ENCODE results near the gene LDAH. TPM values are rescaled to one million over a fixed set of nuclear protein-coding genes. Genes with fewer than 3 reads are reported as not detected.

The LDAH gene
- polyA plus RNA-seq, 1 donor from 2014 or later: 15.4 TPM

DNA sequence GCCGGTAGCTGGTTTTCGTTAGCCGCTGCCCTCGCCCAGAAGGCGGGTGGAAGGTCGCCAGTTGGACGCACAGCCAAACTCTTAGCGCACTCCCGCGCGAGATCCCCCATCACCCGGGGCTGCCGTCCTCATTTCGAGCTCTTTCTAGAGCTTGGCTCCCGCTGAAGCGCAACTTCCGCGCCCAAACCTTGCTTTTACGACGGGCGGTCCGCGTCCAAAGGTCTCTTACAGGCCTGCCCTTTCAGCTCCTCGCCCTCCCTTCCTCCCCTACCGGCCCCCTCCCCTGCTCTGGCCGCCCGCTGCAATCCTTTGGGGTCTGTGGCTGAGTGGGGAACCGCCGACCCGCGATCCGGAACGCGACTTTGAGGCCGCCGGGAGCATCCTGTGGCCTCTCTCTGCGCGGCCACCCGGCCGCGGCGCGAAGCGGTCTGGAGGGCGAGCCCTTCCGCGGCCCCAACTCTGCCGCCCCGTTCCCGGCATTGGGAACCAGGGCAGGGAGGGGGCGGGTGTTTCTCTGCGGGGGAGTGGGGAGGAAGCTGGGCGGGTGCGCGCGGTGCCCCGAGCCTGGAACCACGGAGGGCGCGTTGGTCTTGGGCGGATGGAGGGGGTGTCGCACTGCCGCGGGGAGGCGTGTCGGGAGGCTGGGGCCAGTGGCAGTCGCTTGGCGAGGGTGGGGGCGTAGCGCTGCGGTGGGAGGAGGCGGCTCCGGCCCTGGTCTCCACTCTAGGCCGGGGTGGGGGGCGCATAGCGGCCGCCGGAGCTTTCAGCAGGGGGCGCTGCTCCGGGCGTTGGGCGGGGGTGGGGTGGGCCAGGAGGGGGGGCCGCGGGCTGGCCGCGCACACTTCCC is 156.4 kb downstream of the LDAH start, which contains the start of gene GDF7:
TSS of gene GDF7 (plus strand) at position 841 of the 847 bp plus-strand sequence. CDS start 96 bp downstream, outside the sequence.
- Mint-ChIP-seq H3K4me3 (peak within 1 kb of the TSS; percentile 85 to 99 (median 92)), H3K27me3 (peaks cover 38% of the 10 kb centered on the region), H3K27ac (peak within 1 kb of the TSS; percentile 73 to 93 (median 93)), H3K9me3 (no peaks in the 10 kb centered on the region), H3K4me1 (peaks cover 20 to 31% (median 25%) of the 10 kb centered on the region in 3 donors), H3K36me3 (no peaks in the 10 kb centered on the region)

DNA sequence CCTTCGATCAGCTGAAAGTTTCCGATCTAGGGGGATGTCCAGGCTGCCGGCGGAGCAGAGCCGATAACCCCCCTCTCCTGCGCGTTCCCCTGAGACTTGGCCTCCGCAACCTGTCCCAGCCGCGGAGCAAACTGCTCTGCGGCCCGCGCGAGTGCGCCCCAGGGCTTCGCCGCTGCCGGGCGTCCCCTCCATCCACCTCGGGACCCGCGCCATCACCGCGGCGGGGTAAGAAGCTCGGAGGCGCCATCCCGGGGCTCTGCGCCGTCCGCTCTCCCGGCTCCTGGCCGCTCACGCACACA is 156.9 kb downstream of the LDAH start:
- Mint-ChIP-seq H3K9me3 (no peaks in the 10 kb centered on the region), H3K27ac (peak overlapping the region; percentile 73 to 93 (median 93)), H3K4me1 (peaks cover 20 to 26% (median 25%) of the 10 kb centered on the region in 3 donors), H3K4me3 (peak overlapping the region; percentile 85 to 99 (median 92)), H3K27me3 (peaks cover 33% of the 10 kb centered on the region), H3K36me3 (no peaks in the 10 kb centered on the region)

DNA sequence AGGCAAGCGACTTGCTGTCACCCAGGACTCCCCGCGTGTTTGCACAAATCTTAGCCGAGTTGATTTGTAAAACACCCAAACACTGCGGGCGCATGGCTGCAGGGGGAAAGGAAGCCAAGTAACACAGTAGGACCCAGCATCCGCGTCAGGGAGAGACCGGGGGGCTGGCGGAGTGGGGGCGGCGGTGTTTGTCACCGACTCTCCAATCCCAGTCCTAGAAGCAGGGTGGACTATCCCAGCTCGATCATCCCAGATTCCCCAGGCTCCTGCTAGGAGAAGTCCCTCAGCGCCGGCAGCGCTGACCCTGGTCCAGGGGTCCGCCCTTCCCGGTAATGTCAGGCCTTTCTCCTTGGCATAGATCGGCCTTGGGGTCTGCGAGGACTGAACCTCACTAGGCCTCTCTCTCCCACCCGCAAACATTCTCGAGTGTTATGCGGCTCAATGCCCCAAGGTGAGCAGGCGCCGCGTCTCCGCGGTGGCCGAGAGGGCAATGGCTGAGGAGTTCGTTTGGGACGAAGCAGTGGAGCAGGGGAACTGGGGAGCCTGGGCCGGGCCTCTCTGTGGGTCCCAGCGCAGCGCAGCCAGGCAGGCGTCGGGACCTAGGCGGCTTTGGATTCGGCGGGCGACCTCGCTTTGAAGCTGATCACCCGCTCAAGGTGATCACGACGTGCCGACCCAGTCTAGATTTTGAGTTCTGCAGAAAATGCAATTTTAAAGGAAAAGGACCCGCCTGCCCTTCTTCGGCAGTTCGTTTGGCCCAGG is 157.5 kb downstream of the LDAH start:
- Mint-ChIP-seq H3K27ac (peak overlapping the region; percentile 50 to 73 (median 63)), H3K4me3 (peak overlapping the region; percentile 85 to 99 (median 92)), H3K4me1 (peaks cover 20 to 26% (median 25%) of the 10 kb centered on the region in 3 donors), H3K27me3 (peaks cover 37% of the 10 kb centered on the region), H3K36me3 (no peaks in the 10 kb centered on the region), H3K9me3 (no peaks in the 10 kb centered on the region)

DNA sequence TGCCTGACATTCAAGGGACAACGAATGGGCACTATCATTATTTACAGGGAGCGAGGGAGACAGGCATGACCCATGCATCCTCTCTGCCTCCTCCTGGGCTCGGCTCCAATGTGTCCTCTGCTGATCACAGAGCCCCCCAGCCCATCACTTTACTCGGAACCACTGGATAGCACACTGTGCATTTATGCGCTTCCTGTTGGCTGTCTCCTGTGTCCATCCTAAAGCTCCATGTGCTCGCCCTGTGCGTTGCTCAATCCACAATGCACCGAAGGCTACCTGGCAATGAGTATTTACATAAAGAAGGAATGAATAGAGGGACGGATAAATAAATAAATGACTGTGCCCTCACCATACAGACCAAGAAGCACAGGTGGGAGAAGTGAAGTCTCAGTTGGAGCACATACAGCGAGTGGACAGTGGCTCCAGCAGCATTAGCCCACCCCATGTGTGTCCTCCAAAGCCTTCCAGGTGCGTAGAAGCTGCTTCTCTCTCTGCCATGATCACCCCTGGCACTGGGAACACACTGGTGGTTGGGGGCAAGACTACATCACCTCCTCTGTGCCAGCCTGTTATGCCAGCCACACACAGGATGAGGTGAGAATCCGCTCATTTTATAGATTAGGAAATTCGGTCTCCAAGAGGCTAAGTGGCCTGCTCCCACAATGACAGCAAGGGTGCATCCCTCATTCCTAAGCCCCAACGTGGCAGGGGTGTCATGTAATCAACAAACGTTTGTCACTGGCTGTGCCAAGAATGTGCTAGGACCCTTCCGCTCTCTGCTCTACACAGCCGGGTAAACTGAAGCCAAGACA is 158.3 kb downstream of the LDAH start:
- Mint-ChIP-seq H3K9me3 (no peaks in the 10 kb centered on the region), H3K36me3 (no peaks in the 10 kb centered on the region), H3K4me1 (peaks cover 20 to 23% (median 22%) of the 10 kb centered on the region in 3 donors), H3K27ac (peak overlapping the region in 1 of 3 donors; percentile 73), H3K4me3 (peak overlapping the region; percentile 20 to 99 (median 87)), H3K27me3 (peaks cover 34% of the 10 kb centered on the region)

DNA sequence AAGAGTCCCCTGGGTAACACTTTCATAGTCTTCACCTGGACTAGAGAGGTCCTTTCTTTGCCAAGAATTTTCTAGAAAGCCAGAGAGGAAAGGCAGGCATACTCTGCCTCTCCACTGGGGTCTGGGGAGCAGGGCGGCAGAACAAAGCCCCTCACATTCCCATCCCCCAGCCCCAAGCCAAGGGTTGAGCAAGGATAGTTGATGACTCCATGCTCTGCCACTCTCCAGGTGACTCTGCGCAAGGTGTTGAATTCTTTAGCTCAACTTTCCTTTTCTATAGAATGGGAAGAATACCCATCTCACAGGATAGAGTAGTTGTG is 158.9 kb downstream of the LDAH start:
- Mint-ChIP-seq H3K4me1 (peaks cover 16 to 22% (median 22%) of the 10 kb centered on the region in 3 donors), H3K9me3 (no peaks in the 10 kb centered on the region), H3K36me3 (no peaks in the 10 kb centered on the region), H3K4me3 (peak overlapping the region in 2 of 4 donors; percentile 44 to 85), H3K27me3 (peaks cover 33% of the 10 kb centered on the region), H3K27ac (peak overlapping the region in 2 of 3 donors; percentile 73 to 76)

DNA sequence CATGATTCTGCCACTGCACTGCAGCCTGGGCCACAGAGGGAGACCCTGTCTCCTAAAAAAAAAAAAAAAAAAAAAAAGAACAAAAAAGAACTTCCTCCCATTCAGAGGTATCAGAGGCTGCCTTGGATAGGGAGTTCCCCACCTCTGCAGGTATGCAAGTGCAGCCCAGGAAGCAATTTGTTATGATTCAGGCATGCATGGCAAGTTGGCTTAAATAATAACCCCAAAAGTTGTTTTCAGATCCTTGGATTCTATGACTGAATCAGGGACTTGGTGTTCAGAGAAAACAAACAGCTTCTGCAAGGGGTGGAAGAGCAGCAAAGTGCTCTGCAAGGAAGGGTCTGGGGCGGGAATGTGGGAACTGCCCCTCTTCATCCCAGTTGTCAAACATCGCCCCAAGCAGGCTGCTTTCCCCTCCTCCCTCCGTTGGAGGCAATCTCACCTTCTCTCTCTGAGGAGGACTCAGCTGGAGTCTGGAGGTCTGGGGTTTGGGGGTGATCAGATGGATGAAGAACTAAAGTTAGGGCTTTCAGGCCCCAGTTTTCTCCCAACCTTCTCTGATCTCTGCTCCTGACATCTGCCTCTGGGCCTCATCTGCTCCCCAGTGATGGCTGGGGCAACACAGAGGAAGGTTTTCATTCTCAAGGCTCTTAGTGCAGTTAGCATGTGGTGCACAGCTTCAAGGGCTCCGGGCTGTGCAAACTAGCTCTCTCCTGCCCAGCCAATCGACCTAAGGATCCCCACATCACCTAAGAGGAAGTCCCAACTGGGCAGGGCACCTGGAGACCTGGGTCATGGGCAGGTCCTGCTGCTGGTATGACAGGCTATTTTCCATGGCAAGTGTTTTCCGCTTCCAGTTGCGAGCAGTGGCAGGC is 159.5 kb downstream of the LDAH start:
- Mint-ChIP-seq H3K9me3 (no peaks in the 10 kb centered on the region), H3K4me1 (peaks cover 16 to 22% (median 22%) of the 10 kb centered on the region in 3 donors), H3K27me3 (peaks cover 32% of the 10 kb centered on the region), H3K36me3 (no peaks in the 10 kb centered on the region), H3K4me3 (peak overlapping the region in 3 of 4 donors; percentile 37 to 85 (median 44)), H3K27ac (peak overlapping the region in 2 of 3 donors; percentile 73 to 76)

DNA sequence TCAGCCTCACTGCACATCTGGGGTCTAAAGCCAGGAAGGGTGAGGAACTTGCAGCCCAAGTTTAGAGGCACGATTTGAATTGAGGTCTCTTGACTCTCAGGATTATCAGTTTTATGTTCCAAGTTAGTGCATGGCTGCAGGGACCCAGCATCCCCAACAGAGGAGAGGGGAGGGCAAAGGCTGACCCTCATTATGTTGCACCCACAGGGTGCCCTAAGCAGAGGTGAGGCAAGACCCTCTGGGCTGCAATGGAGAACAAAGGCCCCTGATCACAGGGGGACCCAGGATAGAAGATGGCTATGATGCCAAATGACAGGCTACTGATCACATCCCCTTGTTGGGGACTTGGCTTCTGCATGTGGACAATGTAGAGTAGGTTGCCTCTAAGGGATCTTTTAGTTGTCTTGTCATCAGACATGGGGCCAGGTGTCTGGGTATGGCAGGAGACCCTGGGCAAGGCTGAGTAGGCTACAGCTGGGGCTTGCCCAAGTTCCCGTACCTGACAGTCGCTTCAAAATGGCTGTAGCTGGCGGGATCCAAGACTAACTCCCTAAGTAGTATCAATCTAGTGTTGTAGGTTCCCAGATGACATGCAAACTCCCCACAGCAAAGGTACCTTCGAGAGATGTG is 160.5 kb downstream of the LDAH start:
- Mint-ChIP-seq H3K36me3 (no peaks in the 10 kb centered on the region), H3K4me3 (no peak overlapping the region), H3K27ac (peak overlapping the region in 2 of 3 donors; percentile 12 to 41), H3K4me1 (peaks cover 12 to 16% (median 15%) of the 10 kb centered on the region in 3 donors), H3K27me3 (peaks cover 27% of the 10 kb centered on the region), H3K9me3 (no peaks in the 10 kb centered on the region)

DNA sequence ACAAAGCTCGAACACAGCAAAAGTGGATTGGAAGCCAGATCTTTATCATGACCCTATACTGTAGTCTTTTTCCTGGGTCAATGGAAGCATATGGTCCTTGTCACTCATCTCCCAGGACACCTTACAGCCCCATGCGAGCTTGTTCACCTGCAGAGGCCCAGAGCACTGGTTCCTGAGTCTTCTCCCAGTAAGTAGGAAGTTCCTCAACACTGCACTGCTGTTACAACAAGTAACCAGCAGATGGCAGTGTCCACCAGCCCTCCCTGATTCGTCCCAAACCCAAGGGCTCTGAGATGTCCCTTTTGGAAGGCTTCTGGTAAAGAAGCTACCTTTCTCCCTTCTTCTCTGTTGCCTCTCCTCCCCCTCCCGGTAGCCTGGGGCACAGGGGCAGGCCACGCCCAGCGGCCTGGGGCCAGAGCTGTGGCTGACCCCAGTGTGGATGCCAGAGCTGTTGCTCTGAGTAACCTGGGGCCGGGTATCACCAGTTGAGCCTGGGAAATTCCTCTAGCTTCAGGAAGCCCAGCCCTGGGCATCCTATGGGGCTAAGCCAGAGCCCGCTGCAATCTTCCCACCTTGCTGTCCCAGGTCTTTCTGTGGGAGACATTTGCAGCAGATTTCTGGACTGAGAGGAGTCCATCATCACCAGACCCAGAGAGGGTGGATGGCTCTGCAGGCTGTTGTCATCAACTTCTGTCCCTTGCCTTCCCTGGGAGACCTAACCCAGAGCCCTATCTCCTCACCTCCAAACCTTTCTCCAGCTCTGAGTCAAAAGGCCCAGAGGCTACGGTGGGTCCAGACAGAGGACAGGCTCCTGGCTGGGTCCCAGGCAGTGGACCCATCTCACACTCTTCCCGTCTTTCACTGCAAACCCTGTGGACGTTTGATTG is 161.2 kb downstream of the LDAH start:
- peaks cover 12 to 16% (median 15%) of the 10 kb centered on the region in 3 donors for H3K4me1 Mint-ChIP-seq
- H3K27me3 Mint-ChIP-seq: peaks cover 30% of the 10 kb centered on the region

DNA sequence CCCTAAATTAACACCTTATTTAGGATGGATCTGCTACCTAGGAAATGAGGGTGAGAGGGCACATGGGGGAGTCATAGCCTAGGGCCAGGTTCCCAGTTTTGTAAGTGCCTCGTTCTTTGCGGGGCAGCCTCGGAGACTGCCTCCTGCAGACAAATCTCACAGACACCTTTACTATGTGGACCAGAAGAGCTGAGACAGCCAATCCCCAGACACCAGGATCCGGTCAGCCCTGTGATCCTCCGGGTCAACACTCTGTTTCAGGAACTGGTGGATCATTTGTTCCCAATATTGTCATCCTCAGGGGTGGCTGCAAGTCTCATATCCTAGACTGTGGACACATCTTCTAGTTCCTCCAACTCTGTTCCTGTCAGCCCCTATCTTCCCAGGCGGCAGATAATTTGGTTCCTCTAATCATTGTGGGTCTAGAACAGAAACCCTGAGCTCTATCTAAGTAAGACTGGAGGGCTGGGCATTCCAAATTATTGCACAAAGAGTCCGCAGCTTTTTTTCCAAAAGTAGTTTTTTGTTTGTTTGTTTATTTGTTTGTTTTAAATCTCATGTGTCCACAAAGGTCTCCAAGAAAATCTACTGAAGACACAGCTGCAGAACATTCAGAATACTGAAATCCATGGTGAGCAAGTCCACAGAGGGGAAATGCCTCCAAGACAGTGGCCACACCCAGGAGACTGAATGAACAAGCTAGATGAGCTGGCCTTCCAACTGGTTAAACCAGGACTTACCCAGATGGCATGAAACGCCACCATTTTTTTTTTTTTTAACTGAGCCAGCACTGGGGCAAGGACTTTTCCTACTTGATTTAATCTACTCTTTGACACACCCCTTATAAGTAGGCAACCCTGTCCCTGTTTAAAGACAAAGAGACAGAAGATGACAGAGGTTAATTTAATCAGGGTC is 162.1 kb downstream of the LDAH start:
- no peak overlapping the region for H3K4me3 Mint-ChIP-seq
- H3K27me3 Mint-ChIP-seq: peaks cover 25% of the 10 kb centered on the region
- H3K4me1 Mint-ChIP-seq: peaks cover 12 to 17% (median 14%) of the 10 kb centered on the region in 3 donors
- H3K9me3 Mint-ChIP-seq: no peaks in the 10 kb centered on the region
- H3K36me3 Mint-ChIP-seq: no peaks in the 10 kb centered on the region
- peak overlapping the region in 1 of 3 donors; percentile 12 for H3K27ac Mint-ChIP-seq

More for the DNA sequence above, 161.2 kb downstream of the LDAH start:
- peak overlapping the region in 1 of 4 donors; percentile 66 for H3K4me3 Mint-ChIP-seq
- peak overlapping the region in 1 of 3 donors; percentile 12 for H3K27ac Mint-ChIP-seq
- H3K36me3 Mint-ChIP-seq: no peaks in the 10 kb centered on the region
- H3K9me3 Mint-ChIP-seq: no peaks in the 10 kb centered on the region

DNA sequence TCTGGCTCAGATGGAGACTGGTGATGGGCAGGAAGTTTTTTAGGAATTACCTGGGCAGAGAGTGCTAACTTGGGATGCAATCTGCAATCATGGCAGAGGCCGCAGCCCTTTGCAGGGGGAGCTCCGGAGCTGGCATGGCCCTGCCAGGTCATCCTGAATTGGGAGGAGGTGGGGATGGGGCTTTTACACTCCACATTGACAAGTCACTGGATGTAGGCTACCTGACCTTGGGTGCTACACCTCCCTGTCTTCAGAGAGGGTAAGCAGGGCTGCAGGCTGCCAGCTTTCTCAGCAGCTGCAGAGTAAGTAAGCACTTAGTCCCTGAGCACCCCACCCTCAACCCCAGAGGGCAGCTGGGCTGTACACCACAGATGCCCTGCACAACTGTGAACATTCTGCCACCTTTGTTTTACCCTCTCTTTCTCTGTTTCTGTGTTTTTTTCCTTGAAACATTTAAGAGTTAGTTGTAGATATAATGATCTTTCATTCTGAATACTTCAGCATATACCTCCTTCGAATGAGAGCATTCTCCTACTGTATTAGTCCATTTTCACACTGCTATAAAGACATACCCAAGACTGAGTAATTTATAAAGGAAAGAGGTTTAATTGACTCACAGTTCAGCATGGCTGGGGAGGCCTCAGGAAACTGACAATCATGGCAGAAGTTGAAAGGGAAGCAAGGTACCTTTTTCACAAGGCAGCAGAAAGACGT is 165.2 kb downstream of the LDAH start:
- Mint-ChIP-seq H3K36me3 (no peaks in the 10 kb centered on the region), H3K4me1 (peaks cover 0 to 5% (median 0%) of the 10 kb centered on the region in 3 donors), H3K9me3 (no peaks in the 10 kb centered on the region), H3K27ac (peak overlapping the region in 1 of 3 donors; percentile 52), H3K4me3 (peak overlapping the region in 1 of 4 donors; percentile 64), H3K27me3 (peaks cover 22% of the 10 kb centered on the region)

DNA sequence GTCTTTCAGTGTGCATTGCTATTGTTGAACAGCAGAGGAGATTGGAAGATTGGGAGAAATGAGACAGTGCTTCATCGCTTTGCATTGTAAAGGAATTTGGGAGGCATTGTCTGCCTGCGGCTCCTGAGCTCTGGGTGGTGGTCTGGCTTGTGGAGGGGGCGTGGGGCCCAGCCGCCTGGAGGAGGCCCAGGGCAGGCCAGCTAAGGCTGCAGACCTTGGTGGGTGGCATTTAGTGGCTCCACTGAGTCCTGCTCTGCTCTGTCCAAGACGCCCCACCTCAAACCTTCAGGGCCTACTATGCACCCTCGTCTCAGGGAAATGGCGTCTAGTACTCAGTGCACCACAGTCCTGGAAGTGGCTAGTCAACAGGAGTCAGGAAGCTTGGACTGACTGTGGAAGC is 166.3 kb downstream of the LDAH start:
- Mint-ChIP-seq H3K9me3 (no peaks in the 10 kb centered on the region), H3K36me3 (no peaks in the 10 kb centered on the region), H3K4me3 (no peak overlapping the region), H3K4me1 (peaks cover 0 to 6% (median 1%) of the 10 kb centered on the region in 3 donors), H3K27me3 (peaks cover 22% of the 10 kb centered on the region), H3K27ac (no peak overlapping the region)
